C4-2B (cell line): ENCODE measurements around the gene LTB4R2.

Experiments
- CTCF ChIP-seq: fragments of 450-650 bp; conservative IDR thresholded peaks from 2 replicates; pipeline ENCODE4 v1.5.1; 2017; ENCODE audit warnings: mild to moderate bottlenecking
- ZFX ChIP-seq: fragments of 450-650 bp; IDR thresholded peaks from 2 replicates; pipeline ENCODE4 v1.6.1; 2017

GRCh38 chr14:24268225-24268624 is 41.7 kb upstream of the LTB4R2 start:
- TF ChIP-seq CTCF, result no peak
- TF ChIP-seq ZFX, result no peak
